Stimulated activated CD8-positive, alpha-beta memory T cell treated with anti-CD3 and anti-CD28 coated beads, Interleukin-4, amount 100 ng/mL, for 24 hours (primary cell): ENCODE measurements around the gene TOMM70.
A peak's percentile ranks its signal among the peaks of the same experiment; 100 is the strongest.

Source experiments
- DNase-seq: peaks from one replicate; pipeline ENCODE4 v3.0.0-alpha.2; 2020; ENCODE audit warnings: low read depth

TOMM70 gene

DNA sequence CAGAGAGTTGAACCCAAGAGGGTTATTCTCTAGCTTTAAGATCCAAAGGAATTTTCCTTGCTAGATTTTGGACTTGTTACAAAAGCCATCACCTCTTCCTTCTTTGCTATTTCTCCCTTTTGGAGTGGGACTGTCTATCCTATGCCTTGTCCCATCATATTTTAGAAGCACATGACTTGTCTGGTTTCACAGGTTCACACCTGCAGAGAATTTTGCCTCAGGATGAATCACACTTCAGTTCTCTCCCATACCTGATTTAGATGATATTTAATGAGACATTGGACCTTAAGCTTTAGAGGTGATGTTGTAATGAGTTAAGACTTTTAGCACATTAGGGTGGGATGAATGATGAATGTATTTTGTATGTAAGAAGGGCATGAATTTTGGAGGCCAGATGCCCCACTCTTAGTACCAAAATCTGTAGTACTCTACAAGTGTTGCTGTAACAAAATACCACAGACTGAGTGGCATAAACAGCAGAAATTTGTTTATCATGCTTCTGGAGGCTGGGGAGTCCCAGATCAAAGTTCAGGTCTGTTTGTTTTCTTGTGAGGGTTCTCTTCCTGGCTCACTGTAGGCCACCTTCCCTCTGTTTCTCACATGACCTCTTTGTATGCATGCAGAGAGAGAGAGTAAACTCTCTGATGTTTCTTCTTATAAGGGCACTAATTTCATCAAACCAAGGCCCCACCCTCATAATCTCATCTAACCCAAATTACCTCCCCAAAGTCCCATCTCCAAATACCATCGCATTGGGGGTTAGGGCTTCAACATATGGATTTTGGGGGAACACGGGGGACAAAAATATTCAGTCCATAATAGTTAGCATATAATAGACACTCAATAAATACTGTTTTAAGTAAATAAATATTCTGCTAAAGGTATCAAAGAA is 10.4 kb upstream of the TOMM70 start:
- no peak for DNase-seq

DNA sequence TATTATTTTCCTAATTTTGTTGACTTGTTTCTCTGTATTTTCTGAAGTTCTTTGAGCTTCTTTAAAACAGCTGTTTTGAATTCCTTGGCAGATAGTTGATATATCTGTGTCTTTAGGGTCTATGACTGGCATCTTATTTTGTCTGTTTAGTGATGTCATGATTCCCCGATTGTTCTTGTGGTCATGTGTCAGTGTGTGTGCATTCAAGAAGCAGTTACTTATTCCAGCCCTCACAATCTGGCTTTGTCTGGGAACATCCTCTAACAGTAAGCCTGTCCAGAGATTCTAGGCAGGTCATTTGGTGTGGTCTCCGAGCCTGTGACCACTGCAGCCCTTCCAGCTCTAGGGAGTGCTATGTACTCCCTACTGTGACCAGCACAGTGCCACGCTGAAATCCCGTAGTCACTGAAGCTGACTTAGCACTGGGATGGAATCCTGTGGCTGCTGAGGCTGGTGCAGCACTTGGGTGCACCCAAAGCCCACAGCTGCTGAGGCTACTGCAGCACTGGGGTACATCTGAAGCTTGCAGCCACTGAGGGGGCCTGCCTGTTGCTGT is 7.2 kb upstream of the TOMM70 start:
- no peak for DNase-seq

DNA sequence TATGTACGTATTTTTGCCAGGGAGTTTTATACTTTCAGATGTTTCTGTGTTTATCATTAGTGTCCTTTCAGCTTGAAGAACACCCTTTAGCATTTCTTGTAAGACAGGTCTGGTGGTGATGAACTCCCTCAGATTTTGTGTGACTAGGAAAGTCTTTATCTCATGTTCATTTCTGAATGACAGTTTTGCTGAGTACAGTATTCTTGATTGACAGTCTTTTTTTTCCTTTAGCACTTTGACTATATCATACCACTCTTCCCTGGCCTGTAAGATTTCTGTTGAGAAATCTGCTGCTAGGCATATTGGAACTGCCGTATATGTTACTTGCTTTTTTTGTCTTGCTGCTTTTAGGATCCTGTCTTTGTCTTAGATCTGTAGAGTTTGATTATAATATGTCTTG is 6.3 kb upstream of the TOMM70 start:
- DNase-seq, result no peak

DNA sequence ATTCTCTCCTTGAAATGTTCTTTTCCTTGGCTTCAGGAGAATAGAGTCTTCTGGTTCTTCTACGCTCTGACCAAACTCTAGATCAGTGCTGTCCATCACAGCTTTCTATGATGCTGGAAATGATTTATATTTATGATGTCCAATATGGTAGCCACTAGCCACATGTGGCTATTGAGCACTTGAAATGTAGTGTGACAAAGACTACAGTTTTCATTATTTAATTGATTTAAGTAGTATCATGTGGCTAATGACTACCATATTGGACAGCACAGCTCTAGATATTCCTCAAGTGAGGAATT is 3.3 kb upstream of the TOMM70 start:
- no peak for DNase-seq

DNA sequence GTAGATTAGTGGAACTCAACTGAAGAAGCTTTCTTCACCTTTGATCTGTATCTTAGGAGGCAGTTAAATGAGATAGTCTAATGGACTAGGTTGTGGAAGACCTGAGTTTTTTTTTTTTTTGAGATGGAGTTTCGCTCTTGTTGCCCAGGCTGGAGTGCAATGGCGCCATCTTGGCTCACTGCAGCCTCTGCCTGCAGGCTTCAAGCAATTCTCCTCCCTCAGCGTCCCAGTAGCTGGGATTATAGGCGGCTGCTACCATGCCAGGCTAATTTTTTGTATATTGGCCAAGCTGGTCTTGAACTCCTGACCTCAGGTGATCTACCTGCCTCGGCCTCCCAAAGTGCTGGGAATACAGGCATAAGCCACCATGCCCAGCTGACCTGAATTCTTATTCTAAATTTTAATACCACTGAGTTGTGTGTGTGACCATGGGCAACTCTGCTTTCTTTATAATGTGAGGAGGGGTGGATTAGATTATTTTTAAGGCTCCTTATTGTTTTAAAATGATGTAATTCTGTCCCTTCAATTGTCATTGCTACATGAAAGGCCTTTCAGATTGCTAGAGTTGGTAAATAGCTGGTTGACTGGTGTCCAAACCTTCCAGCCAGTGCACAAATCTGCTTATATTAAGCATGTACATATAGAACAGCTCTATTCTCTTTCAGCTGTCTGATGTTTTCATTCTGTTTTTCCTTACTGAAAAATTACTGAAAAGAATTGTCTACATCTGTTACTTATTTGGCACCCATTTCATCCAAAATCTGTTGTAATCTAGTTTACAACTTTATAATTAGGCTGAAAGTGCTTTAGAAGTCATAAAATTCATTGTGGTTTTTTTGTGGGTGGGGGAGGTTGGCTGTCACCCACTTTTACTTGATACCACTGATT is 2.7 kb upstream of the TOMM70 start:
- no peak for DNase-seq

DNA sequence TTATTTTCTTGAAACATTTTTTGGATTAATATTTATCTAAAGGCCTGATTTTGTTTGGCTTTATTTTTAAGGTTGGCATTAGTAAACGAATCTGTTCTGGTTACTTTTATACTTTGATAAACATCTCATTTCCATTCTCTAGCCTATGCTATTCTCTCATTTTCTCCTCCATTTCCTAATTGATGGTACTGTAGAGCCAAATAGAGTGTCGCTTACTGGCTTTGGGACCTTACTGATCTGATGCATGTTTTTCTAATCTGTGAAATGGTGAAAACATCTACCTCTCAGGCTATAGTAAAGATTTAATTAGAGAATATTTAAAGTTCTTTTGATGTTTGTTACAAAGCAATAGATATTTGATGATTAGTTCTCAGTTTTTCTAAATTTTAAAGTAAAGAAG is 2.0 kb upstream of the TOMM70 start:
- DNase-seq, result no peak

DNA sequence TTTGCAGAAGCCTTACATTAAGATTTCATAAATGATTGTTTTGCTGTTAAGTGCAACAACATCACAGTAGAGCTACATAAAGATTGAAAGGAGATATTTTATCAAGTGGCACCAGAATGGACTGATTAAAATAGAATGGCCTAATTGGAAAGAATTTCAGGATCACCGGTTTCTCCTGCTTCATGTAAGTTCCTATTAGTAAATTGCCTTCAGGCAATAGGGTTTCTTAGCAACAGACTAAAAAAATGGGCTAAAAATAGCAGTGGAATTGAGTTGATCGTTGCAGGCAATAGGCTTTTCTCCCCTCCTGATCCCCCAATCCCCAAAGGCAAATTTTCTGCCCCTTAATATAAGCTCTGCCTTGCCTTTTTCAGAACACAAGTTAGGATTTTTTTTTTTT is 1.4 kb upstream of the TOMM70 start:
- no peak for DNase-seq

DNA sequence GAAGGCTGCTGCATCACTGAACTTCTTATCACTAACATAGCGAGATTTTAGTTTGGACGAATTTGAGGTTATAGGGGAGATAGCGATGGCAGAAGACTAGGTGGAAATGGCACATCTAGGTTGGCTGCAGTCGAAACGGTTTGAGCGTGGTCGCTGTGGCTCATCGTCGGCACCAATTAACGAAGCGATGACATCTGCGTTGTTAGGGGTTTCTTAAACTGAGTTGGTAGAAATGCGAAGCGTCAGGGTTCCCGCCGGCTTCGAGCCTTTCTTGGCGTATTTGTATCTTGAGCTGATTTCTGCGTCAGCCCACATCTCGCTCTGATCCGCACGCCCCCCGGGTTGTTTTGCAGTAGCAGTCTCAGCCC is 769 bp upstream of the TOMM70 start:
- peak; percentile 39 for DNase-seq

DNA sequence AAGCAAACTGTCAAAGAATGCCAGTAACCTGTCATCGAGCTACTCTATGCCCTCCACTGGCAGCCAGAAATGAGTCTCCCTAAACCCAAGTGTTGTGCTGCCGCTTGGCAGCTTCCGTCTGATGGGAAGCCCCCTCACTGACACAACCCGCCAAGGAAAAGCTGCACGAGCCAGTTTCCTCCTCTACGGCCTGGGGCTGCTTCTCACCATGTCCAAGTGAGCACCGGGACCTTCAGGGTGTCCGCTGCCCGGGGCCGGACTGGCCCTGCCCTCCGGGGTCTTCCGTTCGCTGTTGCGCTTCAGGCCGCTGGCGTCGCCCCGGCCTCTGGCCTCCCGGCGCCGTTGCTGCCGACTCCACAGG is 490 bp downstream of the TOMM70 start:
- DNase-seq, result peak; percentile 1

DNA sequence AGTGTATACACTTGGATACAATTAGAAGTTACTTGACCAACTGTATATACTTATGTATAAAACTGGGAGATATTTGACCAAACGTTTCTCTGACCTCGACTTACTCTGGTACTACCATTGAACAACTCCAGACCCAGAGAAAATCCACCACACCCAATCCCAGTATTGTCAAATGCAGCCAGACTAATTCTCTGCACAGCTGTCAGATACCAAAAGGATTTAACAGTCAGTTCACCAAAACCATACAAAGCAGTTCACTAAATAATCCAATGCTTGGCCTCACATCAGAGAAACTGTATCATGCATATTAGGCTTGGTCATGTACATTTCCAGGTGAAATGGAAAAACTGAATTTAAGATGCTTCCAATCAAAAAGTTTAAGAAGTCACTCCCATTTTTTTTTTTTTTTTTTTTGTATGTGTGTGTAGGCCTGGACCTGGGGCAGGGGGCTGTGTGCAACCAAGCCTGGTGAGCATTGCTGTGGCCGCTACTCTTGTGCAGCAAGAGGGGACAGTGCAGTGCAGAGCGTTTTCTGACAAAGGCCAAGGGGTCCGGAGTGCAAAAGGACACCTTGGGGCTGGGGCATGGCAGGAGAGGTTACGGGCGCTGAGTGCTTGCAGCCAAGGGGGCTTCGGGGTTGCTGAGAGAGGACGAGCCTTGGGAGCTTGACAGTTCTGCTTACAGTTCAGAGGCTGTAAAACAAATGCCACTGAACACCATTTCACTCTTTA is 1.4 kb downstream of the TOMM70 start:
- DNase-seq, result no peak

DNA sequence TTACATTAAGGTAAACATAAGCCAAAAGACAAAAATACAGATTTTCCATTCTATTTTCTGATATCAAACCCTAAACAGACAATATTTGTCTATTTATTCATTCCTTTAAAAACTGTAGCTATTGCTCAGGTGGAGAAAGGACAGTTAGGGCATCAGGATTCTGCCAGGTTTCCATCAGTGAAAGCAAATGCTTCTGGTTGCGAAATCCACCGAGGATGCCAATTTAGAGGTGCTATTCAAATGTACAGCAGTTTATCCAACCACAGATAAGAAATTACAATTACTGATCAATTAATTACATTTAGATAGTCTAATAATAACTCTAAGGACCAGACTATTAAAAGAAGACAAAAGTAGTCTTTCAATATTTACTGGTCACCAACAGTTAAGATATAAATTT is 3.9 kb downstream of the TOMM70 start:
- DNase-seq, result no peak

DNA sequence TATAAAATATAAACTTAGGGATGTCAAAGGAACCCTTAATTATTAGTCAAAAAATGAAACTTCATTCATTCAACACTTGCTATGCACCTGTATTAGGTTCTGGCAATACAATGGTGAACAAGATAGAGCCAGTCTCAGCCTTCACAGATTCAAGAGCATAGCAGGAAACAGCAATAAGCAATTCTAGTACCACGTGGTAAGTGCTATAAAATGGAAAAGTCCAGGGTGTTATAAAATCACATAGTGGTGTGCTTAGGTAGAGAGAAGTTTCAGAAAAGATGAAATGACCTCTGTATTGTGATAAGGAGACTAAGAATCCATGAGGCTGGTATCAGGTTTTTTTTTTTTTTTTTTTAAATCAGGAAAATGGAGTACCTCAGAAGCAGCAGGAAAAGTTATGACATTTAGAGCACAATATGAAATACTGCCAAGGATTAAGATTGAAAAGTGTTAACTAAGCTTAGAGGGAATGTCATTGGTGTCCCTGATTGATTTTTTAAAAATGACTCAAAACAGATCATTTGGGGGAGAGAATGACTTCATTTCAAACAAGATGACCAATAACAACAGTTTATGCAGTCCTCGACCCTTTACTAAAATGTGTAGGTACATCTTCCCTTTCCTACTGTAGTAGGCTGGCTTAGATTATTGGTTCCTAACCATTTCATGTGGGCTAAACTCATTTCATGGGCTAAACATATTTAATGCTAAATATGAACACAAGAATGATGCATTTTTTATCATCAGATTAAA is 5.0 kb downstream of the TOMM70 start:
- DNase-seq, result no peak

DNA sequence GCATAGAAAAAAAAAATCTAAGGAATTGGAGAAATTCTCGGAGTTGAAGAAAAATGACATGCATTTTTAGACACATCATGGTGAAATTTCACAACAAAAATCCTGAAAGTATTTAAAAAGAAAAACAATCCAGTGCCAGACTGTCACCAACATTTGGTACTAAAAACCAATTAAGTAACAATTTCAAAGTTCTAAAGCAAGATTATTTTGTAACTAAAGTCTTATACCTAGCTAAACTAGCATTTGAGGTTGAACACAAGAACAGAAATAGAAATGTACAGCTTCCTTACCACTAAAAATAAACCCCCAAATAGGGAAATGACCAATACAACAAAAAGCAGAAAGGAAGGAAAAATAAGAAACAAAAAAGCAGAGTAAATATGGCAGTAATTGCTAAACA is 11.9 kb downstream of the TOMM70 start:
- no peak for DNase-seq

DNA sequence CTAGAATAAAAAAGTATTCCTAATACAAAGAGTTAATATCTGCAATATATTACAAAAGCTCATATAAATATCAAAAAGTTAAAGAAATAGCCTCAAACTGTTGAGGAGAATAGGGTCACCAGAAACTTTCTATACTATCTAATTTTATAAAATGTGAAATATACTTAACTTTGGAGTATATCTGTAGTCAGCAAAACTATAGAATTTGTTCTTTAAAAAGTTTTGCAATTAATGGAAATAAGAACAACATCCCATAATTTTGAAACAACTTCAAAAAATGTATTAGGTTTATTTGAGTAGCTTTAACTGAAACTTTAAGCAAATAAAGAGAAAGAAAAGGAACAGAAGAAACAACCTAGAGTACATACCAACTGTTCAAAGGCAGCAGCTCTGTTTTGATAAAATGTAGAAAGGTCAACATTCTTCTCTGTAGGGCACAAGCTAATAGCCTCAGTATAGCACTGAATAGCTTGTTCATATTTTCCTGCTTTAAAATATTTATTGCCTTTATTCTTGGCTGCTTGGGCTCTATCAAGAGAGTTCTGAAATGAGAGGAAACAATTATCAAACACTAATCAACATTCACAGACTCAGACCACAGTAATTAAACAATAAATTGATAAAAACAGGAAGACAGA is 14.3 kb downstream of the TOMM70 start:
- no peak for DNase-seq

DNA sequence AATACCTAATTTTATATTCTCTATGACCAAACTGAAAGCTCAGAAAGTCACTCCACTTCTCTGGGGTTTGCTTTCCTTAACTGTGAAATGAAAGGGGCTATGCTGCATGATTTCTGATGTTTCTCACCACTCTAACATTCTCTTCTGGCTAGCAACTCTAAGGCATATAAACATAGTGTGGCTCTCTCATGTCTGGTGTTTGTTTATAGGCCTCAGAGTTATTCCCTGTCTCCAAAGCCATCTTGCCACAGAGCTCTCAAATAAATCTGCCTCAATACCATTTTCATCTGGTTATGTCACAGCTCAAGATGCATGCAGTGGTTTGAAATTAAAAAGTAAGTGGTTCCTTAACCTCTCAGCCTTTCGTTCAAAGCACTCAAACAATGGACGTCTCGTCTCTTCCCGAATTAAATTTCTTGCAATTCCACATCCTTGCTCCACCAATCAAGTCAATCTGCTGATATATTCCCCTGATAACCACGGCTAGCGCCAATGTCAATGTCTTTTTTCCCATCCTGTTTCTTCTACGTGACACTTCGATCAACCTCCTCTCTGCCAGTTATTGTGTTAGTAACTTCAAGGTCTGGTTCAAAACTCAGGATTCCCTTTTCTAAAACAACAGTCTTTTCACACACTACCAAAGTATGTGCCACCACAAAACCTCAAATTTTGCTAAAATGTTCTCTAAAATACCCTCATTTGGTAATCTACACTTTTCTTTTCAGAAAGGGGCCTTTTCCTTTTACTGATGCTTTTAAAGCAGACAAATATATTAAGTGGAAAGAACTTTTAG is 16.0 kb downstream of the TOMM70 start:
- no peak for DNase-seq

DNA sequence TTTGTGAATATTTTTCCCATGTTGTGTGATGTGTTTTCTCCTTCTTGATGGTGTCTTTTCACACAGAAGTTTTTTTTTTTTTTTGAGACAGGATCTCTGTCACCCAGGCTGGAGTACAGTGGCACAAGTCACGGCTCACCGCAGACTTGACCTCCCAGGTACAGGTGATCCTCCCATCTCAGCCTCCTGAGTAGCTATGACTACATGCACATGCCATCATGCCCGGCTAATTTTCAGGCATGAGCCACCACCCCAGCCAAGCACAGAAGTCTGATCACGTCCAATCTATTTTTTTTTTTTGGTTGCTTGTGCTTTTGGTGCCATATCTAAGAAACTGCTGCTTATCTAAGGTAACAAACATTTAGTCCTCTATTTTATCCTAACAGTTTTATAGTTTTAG is 24.6 kb downstream of the TOMM70 start:
- DNase-seq, result no peak

DNA sequence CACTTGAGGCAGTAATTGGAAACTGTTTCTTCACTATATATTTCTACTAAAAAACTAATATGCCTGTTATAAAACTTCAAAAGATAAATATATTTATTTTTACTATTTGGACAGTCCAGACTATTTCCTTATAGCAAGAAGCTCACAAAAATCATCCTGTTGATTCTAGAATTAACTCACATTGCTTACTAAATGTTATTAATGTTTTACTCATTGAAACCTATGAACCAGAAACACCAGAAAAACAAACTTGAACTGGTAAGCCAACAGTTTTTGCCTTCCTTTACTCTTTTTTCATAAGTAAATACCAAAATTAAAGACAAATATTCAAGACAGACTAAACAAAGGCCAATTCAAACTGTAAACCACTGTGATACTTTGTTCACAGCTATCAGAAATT is 26.4 kb downstream of the TOMM70 start:
- no peak for DNase-seq

DNA sequence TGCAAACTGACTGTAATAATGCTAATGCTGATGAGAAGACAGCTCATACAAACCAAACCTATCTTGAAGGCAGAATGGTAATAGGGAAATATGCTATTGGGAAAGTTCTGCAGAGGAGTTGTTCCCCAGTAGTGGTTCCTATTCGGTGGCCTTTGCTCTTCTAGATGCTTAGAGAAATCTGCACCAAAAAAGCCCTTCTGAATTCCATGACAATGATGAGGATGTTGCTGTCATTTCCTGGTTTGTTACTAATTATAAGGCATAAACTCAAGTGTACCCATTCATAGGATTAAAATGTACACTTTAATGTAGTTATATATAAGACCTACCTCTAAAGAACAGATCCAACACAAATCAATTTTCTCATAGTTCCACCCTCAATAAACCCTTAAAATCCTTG is 30.1 kb downstream of the TOMM70 start:
- DNase-seq, result no peak

DNA sequence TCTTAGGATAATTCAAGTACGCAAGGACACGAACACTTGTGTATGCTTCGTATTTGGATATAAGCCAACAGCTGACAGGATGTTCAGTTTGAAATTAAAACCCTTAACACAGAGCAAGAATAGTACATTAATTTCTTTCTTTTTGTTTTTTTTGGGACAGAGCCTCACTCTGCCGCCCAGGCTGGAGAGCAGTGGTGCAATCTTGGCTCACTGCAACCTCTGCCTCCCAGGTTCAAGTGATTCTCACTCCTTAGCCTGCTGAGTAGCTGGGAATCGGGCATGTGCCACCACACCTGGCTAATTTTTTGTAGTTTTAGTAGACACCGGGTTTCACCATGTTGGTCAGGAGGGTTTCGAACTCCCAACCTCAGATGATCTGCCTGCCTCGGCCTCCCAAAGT is 32.4 kb downstream of the TOMM70 start:
- DNase-seq, result no peak

DNA sequence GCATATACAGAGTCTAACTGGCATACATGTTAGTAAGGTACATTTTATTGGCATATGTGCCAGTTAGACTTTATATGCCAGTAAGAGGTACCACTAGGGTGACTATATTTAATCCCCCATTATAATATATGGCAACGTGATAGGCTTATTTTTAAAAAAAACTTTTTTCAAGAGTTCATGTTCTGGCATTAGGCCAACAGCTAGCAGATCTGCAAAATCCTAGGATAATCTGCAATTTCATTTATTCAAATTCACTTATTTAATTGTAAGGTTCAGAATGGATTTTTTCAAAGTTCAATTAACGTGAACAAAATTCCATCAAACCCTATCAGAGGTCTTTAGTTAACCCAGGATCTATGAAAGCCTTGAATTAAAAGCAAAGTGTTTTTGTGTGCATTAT is 34.5 kb downstream of the TOMM70 start:
- DNase-seq, result no peak

DNA sequence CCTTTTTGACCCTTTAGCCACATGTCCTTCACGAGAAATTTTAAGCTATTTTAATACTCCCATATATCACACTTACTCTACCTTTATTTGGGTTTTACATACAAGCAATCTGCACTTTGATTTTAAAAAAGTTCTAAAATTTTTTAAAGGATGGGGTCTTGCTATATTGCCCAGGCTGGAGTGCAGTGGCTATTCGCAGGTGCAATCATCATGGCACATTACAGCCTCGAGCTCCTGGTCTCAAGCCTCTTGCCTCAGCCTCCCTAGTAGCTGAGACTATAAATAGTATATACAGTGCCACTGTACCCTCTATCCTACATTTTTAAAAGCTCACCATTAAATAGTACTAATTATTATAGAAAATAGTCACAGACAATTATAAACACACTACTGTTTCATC is 36.5 kb downstream of the TOMM70 start:
- DNase-seq, result no peak
